ENCODE results near the gene TRIO. TPM values are rescaled to one million over a fixed set of nuclear protein-coding genes. Genes with fewer than 3 reads are reported as not detected.

The TRIO gene
- total RNA-seq, 3 donors from 2014 or later (not counting 1 experiment from before 2014, with no cell fraction given) = 84.6 to 136 (median 94.3) TPM

DNA sequence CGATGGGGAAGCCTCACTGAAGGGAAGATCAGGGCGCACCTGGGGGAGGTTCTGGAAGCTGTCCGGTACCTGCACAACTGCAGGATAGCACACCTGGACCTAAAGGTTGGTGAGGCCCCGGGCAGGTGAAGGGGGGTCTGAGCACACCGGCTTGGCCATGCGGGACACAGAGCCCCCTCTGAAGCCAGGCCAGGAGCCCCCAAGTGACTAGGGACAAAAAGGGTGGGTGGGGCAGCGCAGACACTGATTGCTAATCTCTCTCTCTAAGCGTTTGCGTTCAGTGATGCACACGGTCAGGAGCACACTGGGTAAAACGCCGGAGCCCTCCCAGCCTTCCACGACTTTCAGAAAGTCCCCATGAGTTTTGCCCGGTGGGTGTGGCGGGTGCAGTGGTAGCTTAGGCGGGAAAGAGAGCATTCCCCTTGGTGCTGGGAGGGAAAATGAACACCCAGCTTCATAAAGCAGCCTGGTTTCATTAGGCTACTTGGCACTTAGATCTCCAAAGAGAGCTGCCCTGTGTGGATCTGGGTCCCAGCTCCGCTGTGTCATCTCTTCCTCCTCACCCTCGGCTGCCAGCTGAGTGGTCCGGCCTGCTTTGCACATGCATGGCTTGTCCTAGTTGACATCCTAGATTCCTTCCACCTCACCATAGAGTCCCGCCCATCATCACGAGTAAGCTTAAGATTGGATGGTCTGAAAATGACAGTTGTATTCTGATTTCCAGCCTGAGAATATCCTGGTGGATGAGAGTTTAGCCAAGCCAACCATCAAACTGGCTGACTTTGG is 364.2 kb downstream of the TRIO start:
- Mint-ChIP-seq H3K27ac (no peak overlapping the region), H3K4me1 (no peaks in the 10 kb centered on the region)
- ATAC-seq = no peak

DNA sequence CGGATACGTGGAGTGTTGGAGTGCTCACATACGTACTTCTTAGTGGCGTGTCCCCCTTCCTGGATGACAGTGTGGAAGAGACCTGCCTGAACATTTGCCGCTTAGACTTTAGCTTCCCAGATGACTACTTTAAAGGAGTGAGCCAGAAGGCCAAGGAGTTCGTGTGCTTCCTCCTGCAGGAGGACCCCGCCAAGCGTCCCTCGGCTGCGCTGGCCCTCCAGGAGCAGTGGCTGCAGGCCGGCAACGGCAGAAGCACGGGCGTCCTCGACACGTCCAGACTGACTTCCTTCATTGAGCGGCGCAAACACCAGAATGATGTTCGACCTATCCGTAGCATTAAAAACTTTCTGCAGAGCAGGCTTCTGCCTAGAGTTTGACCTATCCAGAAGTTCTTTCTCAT is 364.9 kb downstream of the TRIO start:
- peaks cover 4% of the 10 kb centered on the region for H3K36me3 ChIP-seq (ENCODE audit: control insufficient read depth, insufficient read depth, low read length)
- H3K27ac ChIP-seq (ENCODE audit: low read length) = no peak overlapping the region
- no peaks in the 10 kb centered on the region for H3K4me1 Mint-ChIP-seq
- H3K9me3 Mint-ChIP-seq = no peaks in the 10 kb centered on the region
- H3K4me3 Mint-ChIP-seq = no peak overlapping the region
- no peak for ATAC-seq
- 96% methylated on average over 20 of the region's 20 CpGs for WGBS (ENCODE audit: insufficient coverage)
- TF ChIP-seq, protein P1, sequence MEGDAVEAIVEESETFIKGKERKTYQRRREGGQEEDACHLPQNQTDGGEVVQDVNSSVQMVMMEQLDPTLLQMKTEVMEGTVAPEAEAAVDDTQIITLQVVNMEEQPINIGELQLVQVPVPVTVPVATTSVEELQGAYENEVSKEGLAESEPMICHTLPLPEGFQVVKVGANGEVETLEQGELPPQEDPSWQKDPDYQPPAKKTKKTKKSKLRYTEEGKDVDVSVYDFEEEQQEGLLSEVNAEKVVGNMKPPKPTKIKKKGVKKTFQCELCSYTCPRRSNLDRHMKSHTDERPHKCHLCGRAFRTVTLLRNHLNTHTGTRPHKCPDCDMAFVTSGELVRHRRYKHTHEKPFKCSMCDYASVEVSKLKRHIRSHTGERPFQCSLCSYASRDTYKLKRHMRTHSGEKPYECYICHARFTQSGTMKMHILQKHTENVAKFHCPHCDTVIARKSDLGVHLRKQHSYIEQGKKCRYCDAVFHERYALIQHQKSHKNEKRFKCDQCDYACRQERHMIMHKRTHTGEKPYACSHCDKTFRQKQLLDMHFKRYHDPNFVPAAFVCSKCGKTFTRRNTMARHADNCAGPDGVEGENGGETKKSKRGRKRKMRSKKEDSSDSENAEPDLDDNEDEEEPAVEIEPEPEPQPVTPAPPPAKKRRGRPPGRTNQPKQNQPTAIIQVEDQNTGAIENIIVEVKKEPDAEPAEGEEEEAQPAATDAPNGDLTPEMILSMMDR (IDR thresholded peaks at IDR 0.05) = no peak
- no peaks in the 10 kb centered on the region for H3K36me3 Mint-ChIP-seq
- no peaks in the 10 kb centered on the region for H3K27me3 Mint-ChIP-seq (ENCODE audit: low read depth in 2 of 2)
- H3K27me3 ChIP-seq (ENCODE audit: control insufficient read depth, insufficient read depth, low read length) = no peaks in the 10 kb centered on the region
- H3K4me1 ChIP-seq (ENCODE audit: control insufficient read depth, insufficient read depth, low read length) = no peaks in the 10 kb centered on the region
- H3K9me3 ChIP-seq (ENCODE audit: control insufficient read depth, insufficient read depth, low read length) = no peaks in the 10 kb centered on the region
- H3K27ac Mint-ChIP-seq = no peak overlapping the region
- intact Hi-C loops (cut with micrococcal nuclease) = no loop called here
- no peak overlapping the region for H3K4me3 ChIP-seq (ENCODE audit: low read length)
- DNase-seq = no peak

More for the DNA sequence above, 364.2 kb downstream of the TRIO start:
- Histone ChIP-seq H3K27ac (ENCODE audit: low read length) (no peak overlapping the region), H3K36me3 (ENCODE audit: control insufficient read depth, insufficient read depth, low read length) (peaks cover 4% of the 10 kb centered on the region), H3K9me3 (ENCODE audit: control insufficient read depth, insufficient read depth, low read length) (no peaks in the 10 kb centered on the region), H3K27me3 (ENCODE audit: control insufficient read depth, insufficient read depth, low read length) (no peaks in the 10 kb centered on the region), H3K4me3 (ENCODE audit: low read length) (no peak overlapping the region), H3K4me1 (ENCODE audit: control insufficient read depth, insufficient read depth, low read length) (no peaks in the 10 kb centered on the region)
- H3K9me3 Mint-ChIP-seq = no peaks in the 10 kb centered on the region
- H3K27me3 Mint-ChIP-seq (ENCODE audit: low read depth in 2 of 2) = no peaks in the 10 kb centered on the region
- intact Hi-C loops (cut with micrococcal nuclease) = no loop called here
- WGBS (ENCODE audit: insufficient coverage) = 97% methylated on average over 21 of the region's 21 CpGs
- no peak overlapping the region for H3K4me3 Mint-ChIP-seq
- no peaks in the 10 kb centered on the region for H3K36me3 Mint-ChIP-seq
- TF ChIP-seq, protein P1 (IDR thresholded peaks at IDR 0.05) = no peak
- no peak for DNase-seq

DNA sequence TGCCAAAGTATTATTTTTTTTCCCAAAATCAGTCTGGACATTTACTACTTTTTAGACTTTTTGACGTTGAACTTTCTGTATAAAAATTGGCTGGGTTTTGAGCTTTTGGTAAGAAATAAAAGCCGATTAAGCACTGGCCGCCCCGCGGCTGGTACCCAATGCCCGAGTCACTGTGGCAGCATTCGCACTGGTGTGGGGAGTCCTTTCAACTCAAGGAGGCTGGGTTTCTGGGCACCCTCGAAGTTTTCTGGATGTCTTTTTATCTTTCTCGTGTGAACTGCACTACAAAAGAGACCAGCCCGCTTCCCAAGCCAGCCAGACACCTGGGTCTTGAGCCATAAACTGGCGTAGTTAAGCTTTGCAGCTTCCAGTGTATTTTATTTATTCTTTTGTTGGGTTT is 366.4 kb downstream of the TRIO start:
- TF ChIP-seq, protein P1 (IDR thresholded peaks at IDR 0.05) = no peak
- ATAC-seq = no peak
- H3K27me3 Mint-ChIP-seq (ENCODE audit: low read depth in 2 of 2) = no peaks in the 10 kb centered on the region
- H3K4me1 Mint-ChIP-seq = no peaks in the 10 kb centered on the region
- intact Hi-C loops (cut with micrococcal nuclease) = no loop called here
- no peaks in the 10 kb centered on the region for H3K36me3 Mint-ChIP-seq
- no peak for DNase-seq
- H3K27ac ChIP-seq (ENCODE audit: low read length) = no peak overlapping the region
- no peak overlapping the region for H3K4me3 ChIP-seq (ENCODE audit: low read length)
- no peaks in the 10 kb centered on the region for H3K4me1 ChIP-seq (ENCODE audit: control insufficient read depth, insufficient read depth, low read length)
- no peaks in the 10 kb centered on the region for H3K27me3 ChIP-seq (ENCODE audit: control insufficient read depth, insufficient read depth, low read length)
- H3K9me3 ChIP-seq (ENCODE audit: control insufficient read depth, insufficient read depth, low read length) = no peaks in the 10 kb centered on the region
- 86% methylated on average over 11 of the region's 11 CpGs for WGBS (ENCODE audit: insufficient coverage)
- H3K4me3 Mint-ChIP-seq = no peak overlapping the region
- peaks cover 4% of the 10 kb centered on the region for H3K36me3 ChIP-seq (ENCODE audit: control insufficient read depth, insufficient read depth, low read length)
- no peak overlapping the region for H3K27ac Mint-ChIP-seq
- H3K9me3 Mint-ChIP-seq = no peaks in the 10 kb centered on the region
